Endothelial cell of umbilical vein (primary cell): ENCODE data around the gene PODXL2. TPM values are rescaled to one million over a fixed set of nuclear protein-coding genes. Genes with fewer than 3 reads are reported as not detected.

Experiments used
- BruUV-seq: library from RNA; stranded (reverse); fragments of 400-500 nt; replicated peaks from 2 replicates; lab custom pipeline; 2021; lab: Mats Ljungman, UMichigan
- CTCF ChIA-PET: fragments of 300-600, 350-600 bp; sonication (Branson Sonifier 250); formaldehyde crosslinking; loops from one replicate; lab custom pipeline; 2021; ENCODE audit warnings: antibody characterized with exemption, inconsistent platforms; lab: Charles Lee
- POLR2A ChIA-PET: fragments of 300-600, 350-600 bp; sonication (Branson Sonifier 250); formaldehyde crosslinking; loops from one replicate; lab custom pipeline; 2021; ENCODE audit warnings: antibody characterized with exemption, inconsistent platforms; lab: Charles Lee
- DNase-seq: peaks from one replicate; pipeline ENCODE4 v3.0.0-alpha.2; 2011; ENCODE audit warnings: low read depth, low spot score
- FAIRE-seq: peaks from 2 replicates; lab custom pipeline; 2011; peaks lifted over from hg19 to GRCh38; lab: Jason Lieb, UNC
- H2AFZ ChIP-seq: 2 replicates; pipeline ENCODE4 v1.6.0; 2012; ENCODE audit warnings: low read depth, low read length, control low read depth, inconsistent platforms
- H3K27ac ChIP-seq: 2 replicates; pipeline ENCODE4 v1.5.1; 2011; ENCODE audit warnings: low read depth, mild to moderate bottlenecking, control low read depth, low read length, moderate library complexity; ENCODE audit not compliant: insufficient read depth
- H3K27me3 ChIP-seq, 2 experiments: 2 replicates each; pipeline versions ENCODE4 v1.6.0 to v1.6.1; 2011; ENCODE audit warnings: low read length in 2 of 2, mixed read lengths in 1 of 2; ENCODE audit not compliant: control insufficient read depth in 2 of 2, insufficient read depth in 2 of 2
- H3K36me3 ChIP-seq, 2 experiments: 2 replicates in 1 of 2; 3 replicates in 1 of 2; pipeline ENCODE4 v1.5.1; 2011; ENCODE audit warnings: low read length in 2 of 2, mild to moderate bottlenecking in 1 of 2, moderate library complexity in 1 of 2; ENCODE audit not compliant: control insufficient read depth in 2 of 2, insufficient read depth in 2 of 2; ENCODE audit errors: extremely low read depth in 1 of 2
- H3K4me1 ChIP-seq: 3 replicates; pipeline ENCODE4 v1.5.1; 2011; ENCODE audit warnings: mild to moderate bottlenecking, low read length; ENCODE audit not compliant: control insufficient read depth, insufficient read depth; ENCODE audit errors: extremely low read depth
- H3K4me2 ChIP-seq: 2 replicates; pipeline ENCODE4 v1.6.1; 2011; ENCODE audit warnings: low read length, control low read depth, mixed read lengths; ENCODE audit not compliant: insufficient read depth
- H3K4me3 ChIP-seq, 3 experiments: fragments of 200-600 bp in 1 of 3; sonication (generic), shearing (Covaris generic) in 1 of 3; replicated peaks in 1 of 3; 2 replicates each; pipeline ENCODE4 v1.5.1; 2011 to 2016; ENCODE audit warnings: control low read depth in 3 of 3, low read length in 3 of 3, mild to moderate bottlenecking in 2 of 3, inconsistent platforms in 1 of 3, low read depth in 1 of 3, moderate library complexity in 1 of 3; ENCODE audit not compliant: insufficient read depth in 1 of 3
- H3K79me2 ChIP-seq: 2 replicates; pipeline ENCODE4 v1.6.0; 2012; ENCODE audit warnings: low read length, inconsistent platforms; ENCODE audit not compliant: control insufficient read depth, insufficient read depth
- H3K9ac ChIP-seq: replicated peaks from 2 replicates; pipeline ENCODE3; 2011; ENCODE audit warnings: low read length, control low read depth; ENCODE audit not compliant: insufficient read depth; ENCODE audit errors: extremely low read depth
- H3K9me1 ChIP-seq: replicated peaks from 3 replicates; pipeline ENCODE4 v1.6.0; 2011; ENCODE audit warnings: mild to moderate bottlenecking, low read length; ENCODE audit not compliant: control insufficient read depth, insufficient read depth; ENCODE audit errors: extremely low read depth
- H3K9me3 ChIP-seq: replicated peaks from 2 replicates; pipeline ENCODE4 v1.5.1; 2012; ENCODE audit warnings: low read length, inconsistent platforms; ENCODE audit not compliant: control insufficient read depth, insufficient read depth
- H4K20me1 ChIP-seq: replicated peaks from 2 replicates; pipeline ENCODE3; 2011; ENCODE audit warnings: mild to moderate bottlenecking, low read length; ENCODE audit not compliant: control insufficient read depth, insufficient read depth; ENCODE audit errors: extremely low read depth
- CTCF ChIP-seq, 2 donors: IDR thresholded peaks; 1 replicate in 1 of 2; 2 replicates in 1 of 2; pipeline ENCODE4 v1.5.1; 2011; ENCODE audit warnings: low read length in 2 of 2, mild to moderate bottlenecking in 2 of 2, moderate library complexity in 2 of 2, control low read depth in 1 of 2, inconsistent platforms in 1 of 2, low read depth in 1 of 2; ENCODE audit not compliant: insufficient read depth in 1 of 2; ENCODE audit errors: extremely low read depth in 1 of 2
- EZH2 ChIP-seq: IDR thresholded peaks from 2 replicates; pipeline ENCODE4 v1.6.1; 2012; ENCODE audit warnings: borderline replicate concordance, low read depth, mild to moderate bottlenecking, moderate library complexity, low read length, inconsistent platforms; ENCODE audit not compliant: severe bottlenecking
- FOS ChIP-seq: IDR thresholded peaks from 2 replicates; pipeline ENCODE4 v1.6.1; 2011; ENCODE audit warnings: mild to moderate bottlenecking, low read length, moderate library complexity, borderline replicate concordance; ENCODE audit not compliant: insufficient read depth
- GATA2 ChIP-seq: IDR thresholded peaks from 2 replicates; pipeline ENCODE4 v1.7.0; 2011; ENCODE audit warnings: low read depth, mild to moderate bottlenecking, moderate library complexity, mixed read lengths, low read length; ENCODE audit not compliant: insufficient read length, insufficient read depth
- JUN ChIP-seq: IDR thresholded peaks from 2 replicates; pipeline ENCODE4 v1.6.1; 2011; ENCODE audit warnings: borderline replicate concordance, low read depth; ENCODE audit not compliant: insufficient read length, insufficient read depth
- MAX ChIP-seq: IDR thresholded peaks from 2 replicates; pipeline ENCODE4 v1.6.1; 2011; ENCODE audit not compliant: insufficient read depth, insufficient read length
- MYC ChIP-seq: IDR thresholded peaks from one replicate; pipeline ENCODE4 v1.6.1; 2011; ENCODE audit warnings: mild to moderate bottlenecking, low read depth, low read length
- POLR2A ChIP-seq: IDR thresholded peaks from 2 replicates; pipeline ENCODE4 v1.6.1; 2012; ENCODE audit warnings: low read depth, mild to moderate bottlenecking, control low read depth, low read length
- POLR2AphosphoS5 ChIP-seq: IDR thresholded peaks from 2 replicates; pipeline ENCODE4 v1.6.1; 2012; ENCODE audit warnings: low read depth, mild to moderate bottlenecking, control low read depth, low read length, moderate library complexity; ENCODE audit not compliant: insufficient read depth
- dilution Hi-C: fragments of 300-500 bp; cut with MboI; formaldehyde crosslinking; loops from one replicate; pipeline ENCODE4 v1.15.0; 2019; ENCODE audit warnings: low sequenced_read_pairs; ENCODE audit not compliant: extremely low pct_ligation_motif_present
- intact Hi-C: fragments of 100-400 bp; cut with micrococcal nuclease; formaldehyde crosslinking; loops from one replicate; pipeline ENCODE4 v1.10.0; 2022
- polyA plus RNA-seq, 4 experiments: library from polyadenylated mRNA; depleted of rRNA in 3 of 4; stranded (reverse) in 3 of 4; unstranded in 1 of 4; fragments of >200 nt; gene quantifications; 2 replicates each; pipeline versions ENCODE4 v1.2.1 to v1.2.3, GENCODE V29; 2011 to 2012; ENCODE audit warnings: missing spikeins in 1 of 4
- total RNA-seq: library from RNA; stranded (reverse); gene quantifications from 2 replicates; pipeline ENCODE4 v1.2.3, GENCODE V29; 2021

Gene PODXL2
- total and polyA plus RNA-seq, 2 donors (not counting 3 experiments of a cell fraction or from before 2014, with no cell fraction given), result 5.5 to 6.5 TPM

GRCh38 chr3:127639173-127640041, 10.4 kb downstream of the PODXL2 start:
- H3K27ac ChIP-seq, result no peak overlapping the region
- H3K9me3 ChIP-seq, result no peaks in the 10 kb centered on the region
- H3K4me3 ChIP-seq, result no peak overlapping the region
- FAIRE-seq, result no peak
- H3K79me2 ChIP-seq, result no peaks in the 10 kb centered on the region
- intact Hi-C loops, result no loop called here
- dilution Hi-C loops, result no loop called here
- H3K4me2 ChIP-seq, result no peak overlapping the region
- no peaks in the 10 kb centered on the region for H3K36me3 ChIP-seq
- TF ChIP-seq MAX (no peak), GATA2 (no peak), JUN (no peak), POLR2A (no peak), POLR2AphosphoS5 (no peak), EZH2 (no peak), MYC (no peak), CTCF (IDR thresholded peaks at IDR 0.05; ENCODE audit: extremely low read depth in 1 of 2, insufficient read depth in 1 of 2, low read depth in 1 of 2, low read length in 2 of 2) (no peak), FOS (no peak)
- CTCF ChIA-PET, result no interaction called here
- no TSS peak for BruUV-seq
- no peaks in the 10 kb centered on the region for H3K9me1 ChIP-seq
- DNase-seq, result no peak
- no peak overlapping the region for H3K9ac ChIP-seq
- H3K27me3 ChIP-seq, result peaks cover 2 to 10% of the 10 kb centered on the region in 2 experiments
- no peak overlapping the region for H2AFZ ChIP-seq
- H3K4me1 ChIP-seq, result no peaks in the 10 kb centered on the region
- H4K20me1 ChIP-seq, result no peaks in the 10 kb centered on the region
- POLR2A ChIA-PET, result no interaction called here
